GM12874 (cell line): Measurements from ENCODE around the gene STK40.

Experiments used
- TF ChIP-seq, protein P1 (sequence below): IDR thresholded peaks from 2 replicates; pipeline ENCODE4 v1.5.1; 2011; ENCODE audit warnings: low read depth, mild to moderate bottlenecking, control low read depth, low read length, moderate library complexity; ENCODE audit not compliant: insufficient read depth

STK40 gene

DNA sequence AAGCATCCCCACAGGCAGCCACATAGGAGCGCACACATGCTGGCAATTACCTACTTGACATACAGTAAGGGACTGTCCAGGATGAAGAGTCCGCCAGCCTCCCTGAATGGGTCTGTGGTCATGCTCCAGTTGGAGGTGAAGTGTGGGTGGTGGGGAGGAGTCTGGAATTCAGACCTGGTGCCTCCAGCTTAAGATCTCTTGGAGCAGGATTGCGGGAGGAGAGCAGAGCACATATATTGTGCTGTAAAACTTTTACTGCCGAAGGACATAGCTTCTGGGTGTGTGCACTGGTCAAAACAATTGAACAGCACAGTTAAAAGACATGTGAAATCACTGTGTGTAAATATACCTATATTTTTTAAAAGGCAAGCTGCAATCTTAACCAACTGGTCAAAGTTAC is 17.9 kb downstream of the STK40 start:
- TF ChIP-seq, protein P1, sequence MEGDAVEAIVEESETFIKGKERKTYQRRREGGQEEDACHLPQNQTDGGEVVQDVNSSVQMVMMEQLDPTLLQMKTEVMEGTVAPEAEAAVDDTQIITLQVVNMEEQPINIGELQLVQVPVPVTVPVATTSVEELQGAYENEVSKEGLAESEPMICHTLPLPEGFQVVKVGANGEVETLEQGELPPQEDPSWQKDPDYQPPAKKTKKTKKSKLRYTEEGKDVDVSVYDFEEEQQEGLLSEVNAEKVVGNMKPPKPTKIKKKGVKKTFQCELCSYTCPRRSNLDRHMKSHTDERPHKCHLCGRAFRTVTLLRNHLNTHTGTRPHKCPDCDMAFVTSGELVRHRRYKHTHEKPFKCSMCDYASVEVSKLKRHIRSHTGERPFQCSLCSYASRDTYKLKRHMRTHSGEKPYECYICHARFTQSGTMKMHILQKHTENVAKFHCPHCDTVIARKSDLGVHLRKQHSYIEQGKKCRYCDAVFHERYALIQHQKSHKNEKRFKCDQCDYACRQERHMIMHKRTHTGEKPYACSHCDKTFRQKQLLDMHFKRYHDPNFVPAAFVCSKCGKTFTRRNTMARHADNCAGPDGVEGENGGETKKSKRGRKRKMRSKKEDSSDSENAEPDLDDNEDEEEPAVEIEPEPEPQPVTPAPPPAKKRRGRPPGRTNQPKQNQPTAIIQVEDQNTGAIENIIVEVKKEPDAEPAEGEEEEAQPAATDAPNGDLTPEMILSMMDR = no peak

DNA sequence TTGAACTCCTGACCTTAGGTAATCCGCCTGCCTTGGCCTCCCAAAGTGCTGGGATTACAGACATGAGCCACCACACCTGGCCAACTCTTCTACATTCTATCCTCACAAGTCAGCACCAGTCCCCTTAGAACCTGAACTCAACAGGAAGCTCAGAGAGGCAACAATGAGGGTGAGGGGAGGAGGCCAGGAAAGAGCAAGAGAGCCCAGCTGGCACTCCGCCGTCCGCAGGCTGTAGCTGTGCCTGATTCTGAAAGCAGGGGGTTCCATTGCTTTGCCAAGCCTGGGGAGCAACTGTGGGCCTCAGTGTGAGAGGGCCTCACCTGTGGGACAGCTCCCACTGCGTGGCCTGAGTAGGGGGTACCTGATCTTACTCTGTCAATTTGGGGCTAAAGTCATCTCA is 18.7 kb downstream of the STK40 start:
- TF ChIP-seq, protein P1 = no peak

DNA sequence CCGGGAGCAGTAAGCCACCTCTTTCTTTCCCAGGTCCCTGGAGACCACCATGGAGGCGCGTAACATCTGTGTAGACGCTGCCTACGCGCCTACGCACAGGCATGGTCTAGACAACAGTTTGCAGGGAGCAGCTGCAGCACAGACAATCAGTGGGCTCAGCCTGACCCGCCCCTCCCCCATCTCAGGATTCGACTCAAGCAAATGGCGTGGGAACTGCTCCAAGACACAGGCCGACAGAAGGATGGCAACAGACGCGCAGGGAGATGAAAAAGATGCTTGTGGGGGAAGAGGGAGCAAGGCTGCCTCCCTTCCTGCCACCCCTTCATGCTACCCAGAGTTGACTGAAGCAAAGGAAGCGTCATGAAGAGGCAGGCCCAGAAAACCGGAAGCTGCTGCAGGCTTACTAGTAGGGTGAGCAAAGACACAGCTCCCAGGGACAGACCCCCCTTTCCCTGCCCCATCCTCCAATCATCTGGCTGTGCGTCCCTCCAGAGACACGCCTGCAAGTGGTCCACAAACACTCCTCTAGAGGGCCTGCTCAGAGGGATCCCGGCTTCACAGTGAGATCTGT is 19.5 kb downstream of the STK40 start:
- TF ChIP-seq, protein P1 = no peak

DNA sequence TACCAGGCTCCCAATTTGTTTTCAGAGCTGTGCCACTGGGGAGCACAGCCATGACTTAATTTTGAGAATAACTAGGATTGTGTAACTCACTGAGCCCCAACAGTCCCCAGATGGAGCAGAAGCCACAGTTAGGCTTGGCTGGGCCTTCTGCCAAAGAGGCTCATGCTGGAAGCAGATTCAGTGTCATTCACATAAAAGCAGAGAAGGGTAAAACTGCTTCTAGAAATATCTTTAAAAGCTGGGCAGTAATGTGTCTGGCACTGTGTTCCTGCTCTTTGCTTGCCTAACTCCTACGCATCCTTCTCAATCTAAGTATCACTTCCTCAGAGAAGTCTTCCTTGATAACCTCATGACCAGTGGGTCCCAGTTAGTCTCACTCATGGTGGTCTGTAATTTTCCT is 20.3 kb downstream of the STK40 start:
- TF ChIP-seq, protein P1 = no peak

DNA sequence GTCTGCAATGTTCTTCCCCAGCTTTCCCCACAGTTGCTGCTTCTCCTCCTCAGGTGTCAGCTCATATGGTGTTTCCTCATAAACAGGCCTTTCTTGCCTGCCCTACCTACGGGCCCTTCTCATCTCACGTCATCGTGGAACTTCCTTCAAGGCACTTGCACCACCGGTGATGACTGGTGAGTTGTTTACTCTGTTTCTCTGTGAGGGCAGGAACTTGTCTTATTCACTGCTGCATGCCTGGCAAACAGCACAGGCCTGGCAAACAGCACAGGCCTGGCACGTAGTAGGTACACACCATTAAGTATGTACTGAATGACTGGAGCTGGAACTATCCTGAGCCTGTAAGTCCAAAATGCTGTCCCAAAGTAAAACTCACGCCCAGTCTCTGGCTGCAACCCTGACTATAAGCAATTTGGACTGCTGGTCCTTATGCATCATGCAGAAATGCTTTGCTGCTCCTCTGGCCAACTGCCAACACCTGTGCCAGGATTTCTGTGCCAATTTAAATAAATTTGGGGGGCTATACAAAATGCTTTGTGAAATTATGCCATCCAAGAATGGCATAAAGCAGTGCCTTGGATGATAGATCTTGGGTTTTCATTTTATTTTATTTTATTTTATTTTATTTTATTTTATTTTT is 25.7 kb downstream of the STK40 start:
- TF ChIP-seq, protein P1 = no peak

DNA sequence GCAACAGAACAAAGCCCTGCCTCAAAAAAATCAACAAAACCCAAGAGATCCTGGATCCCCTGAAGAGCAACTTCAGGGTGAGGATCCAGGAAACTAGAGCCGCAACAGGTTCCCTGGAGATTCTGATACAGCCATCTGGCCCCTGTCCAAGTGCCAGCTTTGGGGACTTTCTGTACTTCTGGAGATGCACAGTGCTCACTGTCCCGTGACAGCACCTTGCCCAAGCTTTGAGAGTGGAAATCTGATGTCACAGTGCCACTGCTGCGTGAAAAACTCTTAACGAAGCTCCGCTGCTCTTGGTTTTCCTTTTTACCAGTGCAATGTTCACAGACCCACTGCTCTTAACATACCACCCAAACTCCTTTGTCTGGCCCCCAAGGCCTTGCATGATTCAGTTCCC is 26.3 kb downstream of the STK40 start:
- TF ChIP-seq, protein P1 = no peak

DNA sequence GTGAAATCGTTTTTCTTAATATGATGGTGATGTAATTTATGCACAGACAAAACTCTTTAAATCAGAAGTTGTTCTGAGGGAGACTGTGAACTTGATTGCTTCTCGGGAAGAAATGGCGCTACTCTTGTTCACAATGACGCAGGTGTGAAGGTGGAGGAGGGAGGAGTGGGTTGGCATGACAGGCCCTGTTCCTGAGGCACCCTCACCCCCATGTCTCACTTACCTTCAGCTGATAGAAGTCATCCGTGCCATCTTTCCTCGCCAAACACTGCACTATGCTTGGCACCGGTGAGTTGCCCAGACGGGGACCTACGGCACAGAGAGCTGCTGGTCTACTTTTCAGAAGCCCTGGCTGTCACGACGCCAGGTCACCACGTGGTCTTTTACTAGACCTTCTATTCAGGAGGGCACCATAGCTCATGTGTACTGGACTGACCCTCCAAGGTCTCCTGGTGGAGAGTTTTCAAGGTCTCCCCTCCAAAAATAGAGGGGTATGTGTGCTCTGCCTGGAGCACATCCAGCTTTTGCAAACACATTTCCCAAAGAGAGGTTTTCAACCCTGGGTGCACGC is 27.1 kb downstream of the STK40 start:
- TF ChIP-seq, protein P1 = no peak
